GM19239 (cell line): ENCODE data around the gene SNRNP48.

Source experiments
- DNase-seq: peaks from one replicate; pipeline ENCODE4 v3.0.0; 2011; ENCODE audit warnings: low spot score; ENCODE audit not compliant: insufficient read length
- FAIRE-seq: peaks from 2 replicates; lab custom pipeline; 2011; peaks lifted over from hg19 to GRCh38; lab: Jason Lieb, UNC

SNRNP48 gene, protein sequence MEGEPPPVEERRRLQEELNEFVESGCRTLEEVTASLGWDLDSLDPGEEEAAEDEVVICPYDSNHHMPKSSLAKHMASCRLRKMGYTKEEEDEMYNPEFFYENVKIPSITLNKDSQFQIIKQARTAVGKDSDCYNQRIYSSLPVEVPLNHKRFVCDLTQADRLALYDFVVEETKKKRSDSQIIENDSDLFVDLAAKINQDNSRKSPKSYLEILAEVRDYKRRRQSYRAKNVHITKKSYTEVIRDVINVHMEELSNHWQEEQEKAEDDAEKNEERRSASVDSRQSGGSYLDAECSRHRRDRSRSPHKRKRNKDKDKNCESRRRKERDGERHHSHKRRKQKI

DNA sequence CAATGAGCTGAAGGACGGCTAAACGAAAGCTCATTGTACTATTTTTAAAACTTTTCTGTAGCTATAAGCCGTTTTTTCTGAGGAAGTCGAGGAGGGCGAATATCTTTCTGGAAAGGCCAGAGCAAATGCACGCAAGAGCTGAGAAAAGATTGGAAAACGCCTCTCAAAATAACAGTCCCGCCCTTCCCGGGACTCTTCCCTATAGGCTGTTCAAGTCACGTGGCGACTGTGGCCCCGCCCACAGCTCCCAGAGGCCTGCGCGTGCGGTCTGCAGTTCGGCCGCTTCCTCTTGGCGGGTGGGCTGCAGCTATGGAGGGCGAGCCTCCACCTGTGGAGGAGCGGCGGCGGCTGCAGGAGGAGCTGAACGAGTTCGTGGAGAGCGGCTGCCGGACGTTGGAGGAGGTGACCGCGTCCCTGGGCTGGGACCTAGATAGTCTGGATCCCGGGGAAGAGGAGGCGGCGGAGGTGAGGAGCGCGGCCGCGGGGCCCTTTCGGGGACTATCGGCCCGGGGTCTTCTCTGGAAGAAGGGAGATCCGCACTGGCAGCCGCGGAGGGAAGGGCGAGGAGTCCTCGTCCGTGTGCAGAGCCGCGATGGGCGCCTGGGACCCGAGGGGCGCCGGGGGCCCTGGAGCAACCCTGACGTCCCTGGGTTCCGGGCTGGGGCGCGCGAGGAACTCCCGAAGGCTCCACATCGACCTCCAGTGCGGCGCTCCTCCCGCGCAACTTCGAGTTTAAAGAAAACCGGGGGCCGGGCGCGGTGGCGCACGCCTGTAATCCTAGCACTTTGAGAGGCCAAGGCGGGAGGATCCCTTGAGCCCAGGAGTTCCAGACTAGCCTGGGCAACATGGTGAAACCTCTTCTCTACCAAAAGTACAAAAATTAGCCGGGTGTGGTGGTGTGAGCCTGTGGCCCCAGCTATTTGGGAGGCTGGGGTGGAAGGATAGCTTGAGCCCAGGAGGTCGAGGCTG, at the start of gene SNRNP48:
SNRNP48 (plus strand) TSS at position 250 of the 969 bp plus-strand sequence; CDS start at position 310, 60 bp downstream.
- DNase-seq, result peak; percentile 85
- peak; percentile 88 for FAIRE-seq

DNA sequence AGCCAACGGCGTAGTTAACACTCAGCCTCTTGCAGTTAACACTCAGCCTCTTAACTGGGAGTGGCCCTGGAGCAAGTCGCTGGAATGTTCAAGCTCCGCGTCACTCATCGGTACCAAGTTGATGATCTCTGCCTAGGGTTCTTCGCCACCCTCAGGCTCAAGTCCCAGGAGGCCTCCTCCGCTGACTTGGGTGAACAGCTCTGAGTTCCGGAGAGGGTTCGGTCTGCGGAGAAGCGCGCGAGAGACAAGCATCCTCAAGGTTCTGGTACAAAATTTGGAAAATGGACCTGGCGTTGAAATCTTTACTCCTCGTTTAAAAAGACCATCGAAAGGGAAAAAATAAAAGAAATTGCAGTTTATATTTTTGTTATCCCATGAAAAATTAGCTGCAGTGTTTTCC, 49.4 kb upstream of the SNRNP48 start:
- DNase-seq (no peak), FAIRE-seq (no peak)

- FAIRE-seq (no peak), DNase-seq (no peak)
Observed at GRCh38 chr6:7541175-7542064, 48.6 kb upstream of the SNRNP48 start, which contains the start of gene DSP. Gene DSP (plus strand): TSS chr6:7541671. CDS start chr6:7541916, 245 bp downstream.

- DNase-seq (peak; percentile 22), FAIRE-seq (no peak)
Observed at GRCh38 chr6:7542065-7542873, 47.7 kb upstream of the SNRNP48 start.

GRCh38 chr6:7542874-7543624, 46.9 kb upstream of the SNRNP48 start:
- DNase-seq (no peak), FAIRE-seq (no peak)

- DNase-seq (no peak), FAIRE-seq (no peak)
Observed at GRCh38 chr6:7543789-7544424, 46.1 kb upstream of the SNRNP48 start.

GRCh38 chr6:7544597-7544996, 45.4 kb upstream of the SNRNP48 start:
- DNase-seq, result no peak

DNA sequence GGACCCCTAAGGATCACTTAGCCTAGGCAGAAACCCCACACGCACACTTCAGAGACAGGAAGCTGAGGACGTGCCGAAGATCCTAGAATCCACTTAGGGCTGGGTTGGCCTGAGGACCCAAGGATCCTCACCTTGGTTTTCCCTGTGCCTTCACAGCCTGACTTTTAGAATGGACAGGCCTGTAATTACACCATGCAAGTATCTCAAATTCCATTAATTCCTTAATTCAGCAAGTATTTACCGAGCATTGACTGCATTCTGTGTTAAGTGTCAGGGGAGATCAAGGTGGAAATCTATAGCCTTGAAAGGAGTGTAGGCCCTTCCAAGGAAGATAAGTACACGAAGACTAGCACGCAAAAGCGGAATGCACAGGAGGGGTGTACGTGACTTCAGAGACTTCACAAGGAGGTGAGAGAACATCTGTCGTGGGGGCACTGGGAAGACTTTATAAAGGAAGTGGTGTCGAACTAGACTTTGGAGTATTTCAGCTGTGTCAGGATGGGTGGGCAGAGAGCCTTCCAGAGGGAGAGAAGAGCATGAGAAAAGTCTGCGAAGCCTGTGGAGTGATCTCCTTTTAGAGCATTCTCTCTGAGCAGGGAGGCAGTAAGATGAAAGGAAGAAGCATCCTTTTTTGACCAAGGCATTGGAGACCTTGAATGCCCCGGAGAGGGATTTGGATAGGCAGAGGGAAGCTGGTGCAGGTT, 44.5 kb upstream of the SNRNP48 start:
- FAIRE-seq (no peak), DNase-seq (no peak)

More at GRCh38 chr6:7544597-7544996, 45.4 kb upstream of the SNRNP48 start:
- FAIRE-seq, result no peak

DNA sequence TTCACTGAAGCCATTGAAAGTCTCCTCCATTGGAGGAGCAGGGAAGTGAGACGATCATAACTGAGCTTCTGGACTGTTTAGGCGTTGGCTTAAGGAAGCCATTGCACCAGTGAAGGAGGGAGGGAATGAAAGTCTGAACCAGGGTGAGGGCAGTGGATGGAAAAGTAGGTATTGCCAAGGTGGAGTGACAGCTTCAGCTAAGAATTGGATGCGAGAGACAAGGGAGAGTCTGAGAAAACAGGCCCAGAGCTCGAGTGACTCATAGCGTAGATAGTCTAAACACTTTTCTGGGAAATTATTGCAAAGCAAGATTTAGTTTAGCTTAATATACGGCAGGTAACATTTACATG, 44.0 kb upstream of the SNRNP48 start:
- no peak for DNase-seq
- no peak for FAIRE-seq

DNA sequence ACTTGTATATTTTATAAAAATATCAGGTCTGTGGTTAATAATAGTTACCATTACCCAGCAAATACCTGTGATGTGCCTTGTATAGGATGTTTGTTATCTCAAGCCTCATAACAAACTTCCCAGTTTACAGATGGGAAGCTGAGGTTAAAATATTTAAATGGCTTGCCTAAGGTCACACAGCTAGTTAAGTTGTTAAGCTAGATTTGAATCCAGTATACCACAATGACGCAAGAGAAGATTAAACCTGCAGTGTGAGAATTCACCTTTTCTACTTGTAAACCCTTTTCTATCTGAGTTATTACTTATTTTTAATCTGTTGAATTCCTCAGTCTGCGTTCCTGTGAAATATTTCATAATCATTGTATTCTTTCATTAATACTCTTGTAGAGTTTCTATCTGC, 43.6 kb upstream of the SNRNP48 start:
- FAIRE-seq (no peak), DNase-seq (no peak)

DNA sequence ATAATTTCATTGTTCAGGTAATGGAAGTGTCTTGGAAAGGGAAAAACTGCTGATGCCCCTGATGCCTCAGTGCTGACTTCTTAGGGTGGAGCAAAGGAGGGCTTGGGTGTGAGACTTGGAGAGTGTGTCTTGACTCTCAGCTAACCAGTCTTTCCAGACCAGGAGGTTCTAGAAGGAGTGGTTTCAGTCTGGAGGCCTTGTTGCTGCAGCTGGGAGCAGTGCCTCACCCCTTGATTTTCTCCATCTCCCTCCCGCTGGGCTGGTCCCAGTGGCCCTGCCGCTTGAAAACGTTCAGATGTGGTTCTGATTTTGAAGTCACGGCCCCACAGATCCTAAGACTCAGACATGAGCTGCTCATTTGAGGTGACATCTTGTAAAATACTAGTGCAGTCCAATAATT, 43.1 kb upstream of the SNRNP48 start:
- DNase-seq, result no peak
- FAIRE-seq, result no peak

DNA sequence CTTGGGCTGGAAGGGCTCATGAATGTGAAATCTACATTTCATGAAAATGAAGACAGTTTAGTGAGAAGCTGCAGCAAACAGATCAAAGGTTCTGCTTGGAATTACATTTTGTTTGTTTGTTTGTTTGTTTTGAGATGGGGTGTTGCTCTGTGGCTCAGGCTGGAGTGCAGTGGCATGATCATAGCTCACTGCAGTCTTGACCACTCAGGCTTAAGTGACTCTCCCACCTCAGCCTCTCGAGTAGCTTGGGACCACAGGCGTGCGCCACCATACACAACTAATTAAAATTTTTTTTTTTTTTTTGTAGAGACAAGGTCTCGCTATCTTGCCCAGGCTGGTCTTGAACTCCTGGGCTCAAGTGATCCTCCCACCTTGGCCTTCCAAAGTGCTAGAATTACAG, 42.7 kb upstream of the SNRNP48 start:
- FAIRE-seq, result no peak
- DNase-seq, result no peak

DNA sequence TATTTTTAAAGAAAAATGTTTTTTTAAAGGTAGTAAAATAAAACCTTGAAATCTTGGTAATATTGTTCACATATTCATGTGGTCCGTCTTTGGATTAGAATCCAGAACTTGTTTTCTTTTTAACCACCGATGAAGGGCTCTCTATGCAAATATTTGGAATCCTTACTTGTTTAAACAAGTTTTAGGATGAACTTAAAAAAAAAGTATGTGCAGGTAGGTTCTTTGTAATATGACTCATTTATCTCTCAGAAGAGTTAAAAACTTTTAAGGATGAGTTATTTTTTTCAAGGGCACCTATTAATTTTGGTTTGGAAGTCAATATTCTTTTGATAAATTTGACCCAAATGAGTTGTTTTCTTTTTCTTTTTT, 39.6 kb upstream of the SNRNP48 start:
- FAIRE-seq (no peak), DNase-seq (no peak)

GRCh38 chr6:7554533-7555275, 35.3 kb upstream of the SNRNP48 start:
- DNase-seq (no peak), FAIRE-seq (no peak)

DNA sequence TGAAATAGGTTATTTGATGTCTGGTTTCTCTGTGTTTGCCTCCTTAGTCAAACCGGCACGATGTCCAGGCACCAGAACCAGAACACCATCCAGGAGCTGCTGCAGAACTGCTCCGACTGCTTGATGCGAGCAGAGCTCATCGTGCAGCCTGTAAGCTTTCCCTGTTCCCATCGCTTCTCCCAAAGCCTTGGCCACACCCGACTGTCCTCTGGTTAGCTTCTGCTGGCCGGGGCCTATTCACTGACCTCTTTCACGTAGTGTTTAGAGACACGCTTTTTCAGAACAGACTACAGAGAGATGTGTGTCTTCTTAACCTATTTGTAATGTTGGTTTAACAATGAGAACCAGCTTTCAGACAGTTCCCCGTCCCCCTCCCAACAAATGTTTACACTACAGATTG, 34.3 kb upstream of the SNRNP48 start:
- DNase-seq, result no peak
- FAIRE-seq, result no peak

- DNase-seq (no peak), FAIRE-seq (no peak)
Observed at GRCh38 chr6:7556394-7557106, 33.4 kb upstream of the SNRNP48 start.
